Endodermal cell (in vitro differentiated cells): ENCODE measurements around the gene MPC2. TPM values are rescaled to one million over a fixed set of nuclear protein-coding genes. Genes with fewer than 3 reads are reported as not detected.
"Not testable (repeated sequence)": the region's sequence is repeated elsewhere in the genome, so short reads cannot be mapped to it uniquely, and the experiment has no call there.

Experiments
- DNase-seq: peaks from one replicate; pipeline ENCODE4 v3.0.0-alpha.2; 2017
- H3K27ac ChIP-seq: 2 replicates; pipeline ENCODE4 v1.5.1; 2013; ENCODE audit warnings: mild to moderate bottlenecking, low read depth, low read length, moderate library complexity
- H3K27me3 ChIP-seq: 2 replicates; pipeline ENCODE4 v1.6.1; 2013; ENCODE audit warnings: mild to moderate bottlenecking, low read length, moderate library complexity; ENCODE audit not compliant: insufficient read depth, control insufficient read depth, poor library complexity, severe bottlenecking
- H3K36me3 ChIP-seq: 2 replicates; pipeline ENCODE4 v1.7.0; 2013; ENCODE audit warnings: mild to moderate bottlenecking, low read length, moderate library complexity; ENCODE audit not compliant: control insufficient read depth, insufficient read depth
- H3K4me1 ChIP-seq: one replicate; pipeline ENCODE4 v1.7.0; 2013; ENCODE audit warnings: low read length; ENCODE audit not compliant: control insufficient read depth, insufficient read depth
- H3K4me3 ChIP-seq: 2 replicates; pipeline ENCODE4 v1.5.1; 2013; ENCODE audit warnings: mild to moderate bottlenecking, low read length, moderate library complexity
- H3K9ac ChIP-seq: 2 replicates; pipeline ENCODE4 v1.6.1; 2013; ENCODE audit warnings: mild to moderate bottlenecking, low read length, moderate library complexity; ENCODE audit not compliant: poor library complexity, severe bottlenecking; ENCODE audit errors: extremely low read depth
- H3K9me3 ChIP-seq: 2 replicates; pipeline ENCODE4 v1.6.1; 2013; ENCODE audit warnings: mild to moderate bottlenecking, low read length, moderate library complexity; ENCODE audit not compliant: control insufficient read depth
- H3K27ac Mint-ChIP-seq: 2 replicates; pipeline ENCODE4 v1.8.0; 2020; ENCODE audit warnings: mixed read lengths
- H3K27me3 Mint-ChIP-seq: 2 replicates; pipeline ENCODE4 v1.8.0; 2021; ENCODE audit warnings: mild to moderate bottlenecking, mixed read lengths; ENCODE audit not compliant: insufficient read depth
- H3K36me3 Mint-ChIP-seq: 2 replicates; pipeline ENCODE4 v1.8.0; 2020; ENCODE audit warnings: low read depth, mixed read lengths
- H3K4me1 Mint-ChIP-seq: 2 replicates; pipeline ENCODE4 v1.8.0; 2020; ENCODE audit warnings: mixed read lengths
- H3K4me3 Mint-ChIP-seq: 2 replicates; pipeline ENCODE4 v1.8.0; 2020; ENCODE audit warnings: mild to moderate bottlenecking, moderate library complexity, mixed read lengths
- H3K9me3 Mint-ChIP-seq: 2 replicates; pipeline ENCODE4 v1.8.0; 2020; ENCODE audit warnings: mild to moderate bottlenecking, mixed read lengths
- CTCF ChIP-seq: fragments of 200-600 bp; sonication (generic); conservative IDR thresholded peaks from 2 replicates; pipeline ENCODE4 v1.5.0; 2021; ENCODE audit warnings: antibody characterized with exemption, mild to moderate bottlenecking
- WGBS, 2 experiments: methylation state at CpG; one replicate each; pipeline versions ENCODE4 v1.1.5 to v1.1.7; 2013; ENCODE audit warnings: missing lambda C conversion rate in 2 of 2, mixed read lengths in 1 of 2; ENCODE audit not compliant: insufficient coverage in 1 of 2, insufficient read length in 1 of 2; 5-methylcytosine and 5-hydroxymethylcytosine counted together
- total RNA-seq, 2 donors: library from RNA; stranded (reverse); fragmentation: NEBNext Ultra II Directional in 1 of 2; extraction: Animal tissue kit (Norgen Biotek cat#: 25700) in 1 of 2; gene quantifications; 2 replicates in 1 of 2; 3 replicates in 1 of 2; pipeline ENCODE4 v1.2.1, GENCODE V29; 2021

The MPC2 gene
- total RNA-seq, 2 donors from 2014 or later, result 30.7 to 42.5 TPM

DNA sequence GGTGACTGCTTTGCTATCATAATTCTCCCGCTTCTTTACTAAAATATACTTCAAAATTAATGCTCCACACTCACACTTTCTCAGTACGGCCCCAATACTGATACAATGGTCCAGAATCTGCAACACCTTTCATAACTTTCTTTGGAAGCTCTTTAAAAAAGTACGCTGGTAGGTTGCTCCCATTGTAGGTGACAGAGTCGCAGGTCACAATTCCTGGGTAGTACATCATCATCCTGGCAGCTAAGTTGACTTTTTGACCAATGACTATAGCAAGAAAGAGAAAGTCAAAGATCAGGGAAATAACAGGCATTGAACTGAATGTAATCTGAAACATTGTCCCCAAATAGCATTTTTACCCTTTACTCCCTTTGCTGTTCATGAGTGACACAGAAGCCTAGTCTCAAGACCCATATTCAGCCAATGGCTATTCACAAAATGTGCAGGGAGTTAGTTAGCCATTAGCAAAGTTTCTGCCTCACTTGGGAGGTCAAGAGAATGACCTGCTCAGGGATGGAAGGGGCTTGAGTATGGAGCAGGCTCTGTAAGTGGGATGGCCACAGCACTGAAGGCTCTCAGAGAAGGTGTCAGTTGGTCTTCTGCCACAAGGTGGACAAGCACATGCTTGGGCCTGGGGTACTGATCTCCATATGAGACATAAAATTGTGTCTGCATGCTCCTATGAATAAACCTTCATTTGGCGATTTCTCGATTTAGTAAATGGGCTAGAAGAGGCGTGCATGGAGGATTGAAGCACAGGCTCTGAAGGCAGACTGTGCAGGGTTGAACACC lies 58.3 kb downstream of the MPC2 start:
- Histone ChIP-seq H3K27me3 (no peaks in the 10 kb centered on the region), H3K9me3 (no peaks in the 10 kb centered on the region), H3K27ac (no peak overlapping the region), H3K9ac (no peak overlapping the region), H3K4me1 (no peaks in the 10 kb centered on the region), H3K4me3 (no peak overlapping the region), H3K36me3 (no peaks in the 10 kb centered on the region)
- H3K27me3 Mint-ChIP-seq, result no peaks in the 10 kb centered on the region
- peaks cover 18% of the 10 kb centered on the region for H3K4me1 Mint-ChIP-seq
- WGBS, 2 experiments, result 94 to 96% methylated on average over 7 of the region's 7 CpGs
- no peaks in the 10 kb centered on the region for H3K36me3 Mint-ChIP-seq
- no peak for DNase-seq
- no peaks in the 10 kb centered on the region for H3K9me3 Mint-ChIP-seq
- H3K4me3 Mint-ChIP-seq, result no peak overlapping the region
- H3K27ac Mint-ChIP-seq, result no peak overlapping the region
- TF ChIP-seq CTCF, result peak; percentile 66

DNA sequence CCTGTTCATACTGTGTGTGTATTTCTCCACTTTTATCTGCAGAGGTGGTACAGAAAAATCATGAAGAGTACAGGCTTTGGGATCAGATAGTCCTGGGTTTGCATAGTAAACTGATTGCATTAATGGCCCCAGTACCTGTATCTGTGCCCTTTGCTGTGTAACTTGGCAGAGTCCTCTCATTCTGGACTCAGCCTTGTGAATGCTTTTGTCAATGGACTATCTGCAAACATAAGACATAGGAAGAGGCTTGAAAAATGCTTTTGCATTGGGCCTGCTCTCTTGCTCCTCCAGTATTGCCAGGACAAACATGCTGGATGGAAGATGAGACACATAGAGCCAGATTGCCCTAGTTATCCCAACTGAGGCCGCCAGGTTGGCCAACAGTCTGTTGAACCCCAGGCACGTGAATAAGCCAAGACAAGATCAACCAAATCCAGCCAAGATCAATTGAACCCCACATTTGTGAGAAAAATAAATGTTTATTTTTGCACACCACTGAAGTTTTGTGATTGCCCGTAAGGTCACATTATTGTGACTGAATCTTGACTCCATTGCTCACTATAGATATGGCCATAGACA lies 60.2 kb downstream of the MPC2 start:
- no peaks in the 10 kb centered on the region for H3K27me3 Mint-ChIP-seq
- H3K36me3 Mint-ChIP-seq, result no peaks in the 10 kb centered on the region
- H3K27me3 ChIP-seq, result no peaks in the 10 kb centered on the region
- H3K4me3 Mint-ChIP-seq, result no peak overlapping the region
- H3K4me1 ChIP-seq, result peaks cover 3% of the 10 kb centered on the region
- 96% methylated on average over 3 of the region's 3 CpGs; no CpG with 5 or more reads in 1 of the 2 experiments for WGBS, 2 experiments
- no peaks in the 10 kb centered on the region for H3K9me3 ChIP-seq
- no peak overlapping the region for H3K4me3 ChIP-seq
- H3K36me3 ChIP-seq, result no peaks in the 10 kb centered on the region
- H3K9me3 Mint-ChIP-seq, result no peaks in the 10 kb centered on the region
- no peak overlapping the region for H3K27ac Mint-ChIP-seq
- no peak overlapping the region for H3K27ac ChIP-seq
- no peak for DNase-seq
- TF ChIP-seq CTCF, result no peak
- H3K9ac ChIP-seq, result no peak overlapping the region
- peaks cover 17% of the 10 kb centered on the region for H3K4me1 Mint-ChIP-seq

DNA sequence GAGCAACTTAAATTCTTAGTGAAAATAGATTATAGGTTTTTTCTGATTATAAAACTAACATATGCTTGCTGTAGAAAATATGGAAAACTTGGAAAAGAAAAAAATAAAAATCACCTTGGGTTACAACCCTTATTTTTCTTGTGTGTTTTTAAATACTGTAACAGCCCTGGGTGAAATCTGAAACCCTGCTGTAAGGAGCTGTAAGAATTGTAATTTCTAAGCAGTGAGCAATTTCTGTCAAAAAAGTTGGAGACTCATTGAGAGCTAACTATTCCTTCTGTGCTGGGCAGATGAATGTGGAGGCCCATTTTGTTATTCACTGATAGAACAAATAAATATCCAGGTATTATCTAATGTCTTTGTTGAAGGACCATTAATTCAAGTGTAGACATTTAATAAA lies 65.5 kb downstream of the MPC2 start:
- no peak for DNase-seq
- H3K27ac ChIP-seq, result no peak overlapping the region
- Mint-ChIP-seq H3K27me3 (no peaks in the 10 kb centered on the region), H3K4me1 (peaks cover 41% of the 10 kb centered on the region), H3K36me3 (no peaks in the 10 kb centered on the region), H3K9me3 (no peaks in the 10 kb centered on the region), H3K4me3 (no peak overlapping the region), H3K27ac (no peak overlapping the region)
- no peaks in the 10 kb centered on the region for H3K9me3 ChIP-seq
- H3K4me1 ChIP-seq, result peaks cover 7% of the 10 kb centered on the region
- TF ChIP-seq CTCF, result no peak
- H3K4me3 ChIP-seq, result no peak overlapping the region
- no peak overlapping the region for H3K9ac ChIP-seq
- H3K27me3 ChIP-seq, result no peaks in the 10 kb centered on the region
- H3K36me3 ChIP-seq, result peaks cover 5% of the 10 kb centered on the region

- H3K27me3 ChIP-seq, H3K27me3 Mint-ChIP-seq, H3K36me3 ChIP-seq, H3K4me3 Mint-ChIP-seq, H3K27ac ChIP-seq, H3K9me3 ChIP-seq, H3K9ac ChIP-seq, H3K9me3 Mint-ChIP-seq, H3K36me3 Mint-ChIP-seq, H3K4me1 ChIP-seq: not testable (repeated sequence)
- H3K4me3 ChIP-seq, result peak overlapping the region; percentile 35
- 64 to 80% methylated on average over 11 to 16 of the region's 16 CpGs for WGBS, 2 experiments
- peak; percentile 55 for DNase-seq
- H3K27ac Mint-ChIP-seq, result peak overlapping the region; percentile 92
- H3K4me1 Mint-ChIP-seq, result peaks cover 49% of the 10 kb centered on the region
Observed at GRCh38 chr1:167869157-167870001, 67.5 kb downstream of the MPC2 start.
